NCI-H69 (cell line): Measurements from ENCODE around the gene PRKG1.
"Not testable (repeated sequence)": the region's sequence is repeated elsewhere in the genome, so short reads cannot be mapped to it uniquely, and the experiment has no call there.

ENCODE experiments used
- DNase-seq: peaks from one replicate; lab custom pipeline; 2025; lab: John Stamatoyannopoulos, UW

Gene PRKG1

DNA sequence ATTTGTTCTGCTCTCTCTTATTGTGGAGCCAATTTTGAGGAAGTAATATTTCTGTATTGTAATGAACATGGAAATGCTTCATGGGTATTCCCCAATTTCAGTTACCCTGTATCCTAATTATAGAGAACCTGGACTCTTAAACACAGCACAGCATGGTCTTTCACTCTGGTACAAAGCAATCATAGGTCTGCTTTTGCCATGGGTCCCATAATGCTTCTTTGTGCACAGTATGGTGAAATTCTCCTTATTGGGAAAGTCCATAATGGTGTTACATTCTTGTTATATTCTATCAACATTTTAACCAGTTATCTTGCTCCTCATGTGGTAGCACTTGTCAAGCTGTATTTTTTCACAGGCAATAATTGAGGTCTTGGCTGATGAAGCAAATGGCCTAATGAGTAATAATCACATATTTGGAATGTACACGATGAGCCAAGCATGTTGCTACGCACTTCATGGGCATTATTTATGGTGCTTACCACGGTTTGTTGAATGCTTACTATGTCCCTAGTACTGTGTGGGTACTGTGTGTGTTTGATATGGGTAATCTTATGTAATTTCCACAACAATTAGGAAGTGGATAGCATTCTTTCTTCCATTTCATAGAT lies 42.9 kb downstream of the PRKG1 start:
- no peak for DNase-seq

DNA sequence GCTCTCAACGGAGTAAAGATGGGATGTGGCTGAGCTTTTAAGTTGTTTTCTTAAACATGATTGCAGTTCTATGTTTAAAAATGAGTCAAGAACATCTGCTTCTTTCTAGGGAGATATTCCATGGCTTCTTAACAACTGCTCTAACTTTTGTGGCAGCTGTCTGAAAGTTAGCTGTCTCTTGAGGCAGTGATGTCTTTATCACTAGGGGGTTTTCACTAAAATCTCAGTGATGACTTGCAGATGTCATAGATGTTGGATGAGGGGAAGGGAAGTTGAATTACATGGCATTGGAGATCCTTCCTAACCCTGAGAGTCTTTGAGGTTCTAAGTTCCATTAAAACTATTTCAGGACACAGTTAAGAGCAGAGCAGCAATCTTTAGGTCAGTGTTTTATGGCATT lies 43.5 kb downstream of the PRKG1 start:
- no peak for DNase-seq

DNA sequence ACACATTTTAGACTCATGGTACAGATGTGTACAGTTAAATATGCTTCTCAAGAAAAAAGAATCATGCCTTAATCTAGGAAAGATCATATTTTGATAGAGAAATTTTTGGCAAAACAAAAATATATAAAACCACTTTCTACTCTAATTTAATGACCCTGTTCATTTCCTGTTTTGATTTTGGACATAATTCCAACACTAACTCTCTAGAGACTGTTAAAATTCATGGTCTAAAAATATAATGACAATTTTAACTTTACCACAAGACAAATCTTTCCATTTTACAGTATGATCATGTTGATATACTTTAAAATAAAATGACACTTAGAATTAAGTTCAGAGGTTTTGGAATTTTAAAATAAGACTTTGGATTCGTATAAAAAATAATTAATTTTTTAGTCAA lies 45.2 kb downstream of the PRKG1 start:
- no peak for DNase-seq

DNA sequence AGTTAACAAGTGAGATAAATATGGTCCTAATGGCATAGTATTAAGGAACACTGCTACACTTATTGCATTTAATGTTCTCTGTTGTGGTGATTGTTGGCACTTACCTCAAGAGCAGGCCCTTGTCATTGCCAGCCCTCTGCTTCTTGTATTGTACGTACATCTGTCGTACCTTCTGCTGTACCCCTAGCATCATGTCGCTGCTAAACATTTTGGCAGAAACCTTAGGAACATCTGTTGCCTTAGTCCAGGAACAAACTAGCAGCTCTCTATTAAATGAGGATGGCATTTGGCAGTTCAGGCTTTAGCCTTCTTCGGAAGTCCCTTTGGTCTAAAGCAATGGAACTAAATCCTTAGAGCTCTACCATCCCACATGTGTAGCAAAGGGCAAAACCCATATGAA lies 47.6 kb downstream of the PRKG1 start:
- no peak for DNase-seq

DNA sequence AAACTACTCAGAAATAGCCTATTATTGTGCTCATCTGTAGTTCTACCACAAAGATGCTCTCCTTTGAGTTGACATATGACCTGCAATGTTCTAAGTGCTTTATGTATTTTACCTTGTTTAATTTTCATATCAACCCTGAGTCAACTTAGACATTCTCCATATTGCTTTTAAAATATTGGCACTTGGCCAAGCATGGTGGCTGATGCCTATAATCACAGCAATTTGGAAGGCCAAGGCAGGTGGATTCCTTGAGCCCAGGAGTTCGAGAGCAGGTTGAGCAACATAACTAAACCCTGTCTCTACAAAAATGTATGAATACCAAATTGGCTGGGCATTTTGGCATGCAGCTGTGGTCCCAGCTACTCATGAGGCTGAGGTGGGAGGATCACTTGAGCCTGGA lies 50.6 kb downstream of the PRKG1 start:
- peak; percentile 16 for DNase-seq

DNA sequence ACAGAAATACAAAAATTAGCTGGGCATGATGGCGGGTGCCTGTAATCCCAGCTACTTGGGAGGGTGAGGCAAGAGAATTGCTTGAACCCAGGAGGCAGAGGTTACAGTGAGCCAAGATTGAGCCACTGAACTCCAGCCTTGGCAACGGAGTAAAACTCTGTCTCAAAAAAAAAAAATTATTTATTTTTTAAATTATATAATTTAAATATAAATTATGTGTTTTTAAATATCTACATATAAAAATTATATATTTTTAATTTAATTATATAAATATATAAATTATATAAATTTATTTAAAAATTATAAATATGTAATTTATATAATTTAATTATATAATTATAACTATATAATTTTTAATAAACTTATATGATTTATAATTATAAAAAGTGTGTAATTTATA lies 51.2 kb downstream of the PRKG1 start:
- DNase-seq = no peak

DNA sequence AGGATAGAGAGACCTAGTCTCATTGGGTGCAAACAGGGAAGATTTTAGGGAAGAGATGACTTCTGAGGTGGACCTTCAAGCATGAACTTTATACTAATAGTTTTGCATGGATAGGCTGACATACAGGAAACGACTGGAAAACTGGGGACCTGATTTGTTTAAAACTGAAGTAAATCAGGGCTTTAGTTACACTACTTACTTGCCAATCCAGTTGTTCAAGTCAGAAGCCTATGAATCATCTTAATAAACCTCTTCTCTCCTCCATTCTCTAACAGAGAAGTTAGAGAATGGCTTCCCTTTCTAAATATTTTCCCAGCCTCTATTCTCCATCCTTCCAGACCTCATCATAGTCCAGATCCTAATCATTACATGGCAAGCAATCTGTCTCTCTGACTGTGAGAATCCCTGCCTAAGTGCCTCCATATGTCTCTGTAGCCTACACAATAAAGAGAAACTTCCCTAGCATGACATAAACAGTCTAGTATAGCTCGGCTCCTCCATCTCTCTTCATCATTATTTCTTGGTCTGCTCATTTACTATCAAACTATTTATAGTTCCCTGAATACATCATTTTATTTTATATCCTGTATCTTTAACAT lies 55.8 kb downstream of the PRKG1 start:
- no peak for DNase-seq

DNA sequence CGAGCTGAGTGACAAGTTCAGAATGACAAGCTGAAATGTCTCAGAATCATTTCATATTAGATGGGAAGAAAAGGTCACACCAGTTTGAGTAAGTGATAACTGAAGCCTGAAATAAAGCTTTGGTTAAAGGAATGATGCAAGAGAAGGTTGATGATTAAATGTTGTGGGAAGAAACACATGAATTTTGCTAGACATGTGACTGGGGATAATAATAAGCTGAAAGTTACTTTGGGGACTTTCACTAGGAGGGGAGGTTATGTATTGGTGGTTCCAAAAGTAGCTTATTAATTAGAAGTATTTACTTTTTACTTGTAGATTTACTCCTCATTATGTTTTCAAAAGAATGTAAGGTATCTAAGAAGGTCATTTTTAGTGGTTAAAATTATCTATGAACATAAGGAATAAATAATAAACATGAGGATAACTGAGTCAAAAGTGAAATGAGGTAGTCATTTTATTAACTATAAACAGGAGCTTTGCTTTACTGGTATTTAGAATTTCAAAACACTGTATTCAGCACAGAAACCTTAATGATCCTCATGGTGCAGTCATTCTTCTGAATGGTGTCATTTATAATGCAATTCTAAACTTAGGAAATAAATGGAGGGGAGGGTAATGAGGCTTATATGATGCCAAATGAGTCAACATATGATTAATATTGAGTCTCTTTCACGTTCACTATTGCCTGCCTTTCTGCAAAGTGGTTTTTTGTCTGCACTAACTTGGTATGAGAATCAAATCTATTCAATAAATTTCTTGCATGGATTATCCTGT lies 63.7 kb downstream of the PRKG1 start:
- no peak for DNase-seq

DNA sequence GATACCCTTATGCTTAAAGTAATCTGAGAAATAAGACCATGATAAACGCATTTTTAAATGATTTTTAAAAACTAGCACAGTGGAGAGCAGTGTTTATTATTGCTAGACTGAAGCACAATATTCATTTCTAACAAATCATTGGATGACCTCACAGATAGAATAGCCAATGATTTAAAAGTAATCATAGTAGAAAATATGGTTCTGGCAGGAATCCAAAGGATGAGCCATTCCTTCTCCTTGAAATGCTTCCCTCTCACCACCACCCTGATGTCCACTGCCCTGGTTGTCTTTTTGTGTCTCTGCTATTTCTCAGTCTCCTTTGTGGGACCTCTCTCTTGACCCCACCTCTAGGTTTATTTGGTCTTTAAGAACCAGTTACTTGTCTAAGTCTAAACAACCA lies 64.9 kb downstream of the PRKG1 start:
- no peak for DNase-seq

DNA sequence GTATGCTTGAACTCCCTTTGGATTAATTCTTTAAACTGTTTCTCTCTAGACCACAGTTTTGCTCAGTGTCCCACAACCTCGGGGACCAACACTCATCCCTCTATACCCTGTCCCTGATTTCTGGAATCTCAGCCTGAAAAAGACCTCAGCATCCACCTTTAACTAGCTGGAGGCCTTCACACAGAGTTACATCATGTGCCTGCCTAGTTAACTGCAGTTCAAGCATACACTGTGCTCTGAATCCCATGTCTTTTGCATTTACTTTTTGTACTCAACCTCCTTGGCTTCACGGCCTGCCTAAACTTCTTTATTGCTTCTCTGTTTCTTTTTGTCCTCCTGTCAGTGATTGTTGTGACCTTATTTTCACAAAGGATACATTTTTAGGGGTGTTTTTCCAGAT lies 66.7 kb downstream of the PRKG1 start:
- no peak for DNase-seq

DNA sequence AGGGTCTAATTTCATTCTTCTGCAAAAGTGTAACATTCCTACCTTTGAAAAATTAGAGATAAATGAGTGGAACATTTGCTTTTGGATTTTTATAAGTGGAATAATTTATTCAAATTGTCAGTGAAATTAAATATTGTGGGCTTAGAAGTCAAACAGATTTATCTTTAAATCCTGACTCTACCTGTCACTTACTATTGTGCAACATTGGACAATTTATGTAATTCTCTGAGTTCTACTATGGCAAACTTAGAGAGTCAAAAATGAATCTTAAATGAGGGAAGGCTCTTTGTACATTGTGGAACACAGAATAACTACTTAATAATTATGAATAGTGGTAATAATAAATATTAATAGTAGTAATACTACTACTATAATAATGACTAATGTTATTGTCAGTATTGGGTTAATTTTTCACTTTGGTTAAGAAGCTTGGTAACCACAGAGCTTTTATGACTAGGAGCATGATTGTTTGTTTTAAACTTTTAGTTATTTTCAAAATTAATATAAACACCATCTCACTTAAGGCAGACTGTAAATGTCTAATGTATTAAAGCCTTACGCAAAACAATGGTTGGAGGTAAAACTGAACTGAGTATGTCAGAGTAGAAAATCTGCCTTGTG lies 70.0 kb downstream of the PRKG1 start:
- DNase-seq = no peak

DNA sequence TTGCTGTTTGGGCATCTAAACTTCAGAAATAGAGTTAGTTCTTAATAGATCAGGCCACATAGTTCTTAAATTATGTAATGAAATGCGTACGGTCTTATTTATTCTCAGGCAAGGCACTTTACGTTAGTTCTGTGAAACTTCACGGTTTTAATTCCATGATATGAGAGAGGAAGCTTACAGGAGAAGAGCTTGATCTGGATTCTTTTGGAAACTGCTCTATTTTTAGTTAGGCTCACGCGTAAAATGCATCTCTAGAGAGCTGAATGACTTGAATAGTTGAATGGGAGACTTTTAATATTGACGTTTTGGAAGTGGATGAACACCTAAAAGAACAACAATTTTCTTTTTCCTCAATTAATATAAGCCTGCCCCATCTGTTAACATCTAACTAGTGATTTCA lies 71.1 kb downstream of the PRKG1 start:
- DNase-seq = no peak

DNA sequence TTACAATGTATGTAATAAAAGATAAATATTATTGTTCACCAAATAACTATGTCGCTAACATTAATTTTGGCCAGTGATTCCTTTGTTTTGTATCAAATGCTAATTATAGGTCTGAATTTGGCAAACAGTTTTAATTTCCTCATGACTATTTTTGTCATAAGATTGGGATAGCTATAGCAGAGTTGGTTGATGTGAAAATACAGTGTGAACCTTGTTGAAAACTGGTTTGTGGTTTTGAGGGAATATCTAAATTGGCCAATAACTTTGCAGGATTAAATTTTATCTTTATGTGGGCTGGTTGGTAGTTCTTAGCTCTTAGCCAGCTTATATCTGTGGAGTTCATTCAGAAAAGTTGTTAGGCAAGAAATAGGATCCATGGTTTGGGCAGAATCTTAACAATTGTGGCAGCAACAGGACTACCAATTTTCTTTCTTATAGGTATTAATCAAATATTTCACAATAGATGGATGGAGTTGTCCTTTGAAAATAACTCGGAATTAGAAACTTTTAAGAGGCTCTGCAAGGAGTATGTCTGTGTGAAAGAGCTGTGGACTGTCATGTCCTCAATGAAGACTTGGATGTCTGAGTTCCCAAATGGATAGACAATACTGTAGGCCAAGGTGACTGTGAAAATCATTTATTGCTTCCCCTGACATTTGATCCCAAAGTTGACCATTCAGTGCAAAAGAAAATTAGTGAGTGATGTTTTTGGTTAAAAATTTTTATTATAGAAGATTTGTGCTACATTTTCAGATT lies 73.5 kb downstream of the PRKG1 start:
- DNase-seq = no peak

DNA sequence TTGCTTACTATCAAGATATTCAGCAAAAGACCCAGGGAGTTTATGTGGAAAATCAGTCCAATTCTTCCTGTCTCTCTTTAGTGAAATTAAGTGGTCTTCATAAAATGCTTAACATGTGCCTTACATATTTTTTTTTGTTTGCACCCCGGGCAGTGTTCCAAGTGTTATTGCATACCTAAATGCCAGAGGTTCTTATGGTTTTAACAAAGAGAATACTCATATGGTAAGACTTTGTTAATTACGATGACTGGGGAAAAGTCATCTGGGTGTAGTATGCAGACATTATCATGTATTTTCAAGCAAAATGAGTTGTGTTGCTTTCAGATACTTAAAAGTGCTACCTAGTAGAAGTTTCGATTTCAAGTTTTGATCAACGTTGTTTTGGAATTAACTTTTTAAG lies 82.6 kb downstream of the PRKG1 start:
- peak; percentile 20 for DNase-seq

DNA sequence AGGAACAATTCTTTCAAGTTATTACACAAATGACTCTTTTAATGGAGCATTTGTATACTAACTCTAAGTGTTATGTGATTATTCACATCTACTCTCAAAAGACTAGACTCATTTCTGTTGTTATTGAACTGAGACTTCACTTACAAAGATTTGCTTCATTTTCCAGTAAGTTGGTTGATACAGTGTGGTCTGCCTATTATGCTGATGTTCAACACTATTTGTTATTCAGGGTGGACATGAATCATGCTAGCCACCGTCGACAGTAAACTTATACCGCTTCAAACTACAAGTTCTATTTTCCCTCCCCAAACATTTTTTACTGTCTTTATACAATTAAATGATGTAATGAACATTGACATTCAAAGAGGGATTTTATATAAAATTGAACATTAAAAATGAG lies 84.5 kb downstream of the PRKG1 start:
- no peak for DNase-seq

DNA sequence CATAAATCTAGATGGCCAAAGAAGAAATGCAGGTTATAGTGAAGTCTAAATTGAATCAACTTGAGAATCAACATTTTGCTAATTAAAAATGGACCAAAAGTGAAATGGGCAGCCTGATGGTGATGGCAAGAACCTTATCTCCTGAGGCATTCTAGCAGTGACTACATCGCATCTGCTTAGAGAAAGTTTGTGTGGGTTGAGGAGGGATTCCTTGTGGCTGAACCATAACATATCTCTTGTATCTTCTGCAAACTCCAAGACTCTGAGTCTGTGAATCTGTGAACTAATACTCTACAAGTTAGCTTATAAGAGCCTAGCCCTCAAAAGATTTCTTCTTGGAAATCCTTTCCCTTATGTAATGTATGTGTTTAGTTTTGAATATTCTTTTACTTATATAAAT lies 85.6 kb downstream of the PRKG1 start:
- no peak for DNase-seq

DNA sequence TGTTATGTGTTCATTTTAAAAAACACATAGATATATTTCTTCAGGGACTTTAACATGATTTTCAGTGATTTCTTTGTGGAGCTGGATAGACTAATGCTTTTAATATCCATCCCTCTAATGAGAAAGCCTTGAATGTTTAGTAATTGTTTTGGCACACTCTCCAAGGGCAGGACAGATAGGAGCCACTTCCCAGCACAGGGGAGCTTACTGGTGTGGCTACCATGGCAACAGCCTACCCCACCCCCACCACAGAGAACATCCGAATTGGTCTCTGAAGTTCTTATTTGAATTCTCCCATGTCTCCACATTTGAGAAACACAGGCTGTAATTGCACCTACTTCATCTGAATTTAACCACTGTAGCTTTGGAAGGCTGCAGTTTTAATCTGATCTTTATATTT lies 87.7 kb downstream of the PRKG1 start:
- DNase-seq = no peak

DNA sequence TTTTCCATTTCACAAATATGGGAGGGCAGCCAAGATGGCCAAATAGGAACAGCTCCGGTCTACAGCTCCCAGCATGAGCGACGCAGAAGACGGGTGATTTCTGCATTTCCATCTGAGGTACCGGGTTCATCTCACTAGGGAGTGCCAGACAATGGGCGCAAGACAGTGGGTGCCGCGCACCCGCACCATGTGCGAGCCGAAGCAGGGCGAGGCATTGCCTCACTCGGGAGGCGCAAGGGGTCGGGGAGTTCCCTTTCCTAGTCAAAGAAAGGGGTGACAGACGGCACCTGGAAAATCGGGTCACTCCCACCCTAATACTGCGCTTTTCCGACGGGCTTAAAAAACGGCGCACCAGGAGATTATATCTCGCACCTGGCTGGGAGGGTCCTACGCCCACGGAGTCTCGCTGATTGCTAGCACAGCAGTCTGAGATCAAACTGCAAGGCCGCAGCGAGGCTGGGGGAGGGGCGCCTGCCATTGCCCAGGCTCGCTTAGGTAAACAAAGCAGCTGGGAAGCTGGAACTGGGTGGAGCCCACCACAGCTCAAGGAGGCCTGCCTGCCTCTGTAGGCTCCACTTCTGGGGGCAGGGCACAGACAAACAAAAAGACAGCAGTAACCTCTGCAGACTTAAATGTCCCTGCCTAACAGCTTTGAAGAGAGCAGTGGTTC lies 89.2 kb downstream of the PRKG1 start:
- DNase-seq = not testable (repeated sequence)

DNA sequence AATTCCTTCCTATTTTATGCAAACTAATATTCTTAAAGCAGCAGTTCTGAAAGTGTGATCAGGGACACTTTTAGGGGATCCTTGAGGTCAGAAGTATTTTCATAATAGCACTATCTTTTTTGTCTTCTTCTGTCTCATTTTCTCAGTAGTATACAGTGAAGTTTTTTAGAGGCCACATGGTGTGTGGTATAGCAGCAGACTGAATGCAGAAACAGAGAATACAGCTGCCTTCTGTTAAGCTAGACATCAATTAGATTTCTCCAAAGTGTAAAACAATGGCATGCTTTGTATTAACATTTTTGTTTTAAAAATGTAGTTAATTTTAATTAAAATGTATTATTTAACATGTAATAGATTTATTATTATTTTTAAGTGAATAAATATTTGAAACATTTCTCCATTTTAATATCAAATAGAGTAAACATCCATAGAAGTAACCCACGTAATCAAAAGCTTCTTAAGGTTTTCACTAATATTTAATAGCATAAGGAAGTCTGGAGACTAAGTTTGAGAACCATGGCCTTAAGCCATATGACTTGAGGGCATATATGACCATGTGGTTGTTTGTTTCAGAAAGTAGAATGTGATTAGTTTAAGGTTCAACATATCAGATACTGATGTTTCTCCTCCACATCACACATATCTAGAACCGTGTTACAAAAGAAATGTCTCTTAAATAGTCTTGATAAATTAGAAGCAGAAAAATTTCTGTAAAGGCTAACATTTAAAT lies 94.0 kb downstream of the PRKG1 start:
- no peak for DNase-seq

DNA sequence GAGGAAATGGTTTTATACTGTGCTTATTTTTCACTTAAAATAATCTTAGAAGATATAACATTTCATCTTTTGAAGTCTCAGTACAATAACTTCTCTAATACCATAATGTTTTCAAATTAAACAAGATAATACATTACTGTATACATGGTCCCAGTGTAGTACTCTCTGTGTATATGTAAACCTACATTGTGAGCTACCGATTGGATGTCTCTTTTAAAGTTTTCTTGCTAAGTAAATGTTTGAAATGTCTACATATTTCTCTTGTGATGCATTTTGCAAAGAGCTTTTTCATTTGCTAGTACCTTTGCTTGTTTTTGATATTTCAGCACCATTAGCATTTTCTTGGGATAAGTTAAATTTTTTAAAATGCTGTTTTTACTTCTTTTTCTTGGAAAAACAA lies 94.8 kb downstream of the PRKG1 start:
- no peak for DNase-seq
